ENCODE measurements around the gene BRIP1.

DNA sequence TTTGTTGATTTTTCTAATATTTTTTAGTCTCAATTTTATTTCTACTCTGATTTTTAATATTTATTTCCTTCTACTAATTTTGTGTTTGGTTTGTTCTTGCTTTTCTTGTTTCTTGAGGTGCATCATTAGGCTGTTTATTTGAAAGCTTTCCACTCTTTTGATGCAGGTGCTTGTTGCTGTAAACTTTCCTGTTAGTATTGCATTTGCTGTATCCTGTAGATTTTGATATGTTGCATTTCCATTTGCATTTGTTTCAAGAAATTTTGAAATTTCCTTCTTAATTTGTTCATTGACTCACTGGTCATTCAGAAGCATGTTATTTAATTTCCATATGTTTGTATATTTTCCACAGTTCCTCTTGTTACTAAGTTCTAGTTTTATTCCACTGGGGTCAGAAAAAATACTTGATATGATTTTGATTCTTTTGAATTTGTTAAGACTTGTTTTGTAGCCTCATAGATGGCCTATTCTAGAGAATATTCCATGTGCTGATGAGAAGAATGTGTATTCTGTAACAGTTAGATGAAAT, 229.3 kb downstream of the BRIP1 start:
- TF ChIP-seq, protein P1, sequence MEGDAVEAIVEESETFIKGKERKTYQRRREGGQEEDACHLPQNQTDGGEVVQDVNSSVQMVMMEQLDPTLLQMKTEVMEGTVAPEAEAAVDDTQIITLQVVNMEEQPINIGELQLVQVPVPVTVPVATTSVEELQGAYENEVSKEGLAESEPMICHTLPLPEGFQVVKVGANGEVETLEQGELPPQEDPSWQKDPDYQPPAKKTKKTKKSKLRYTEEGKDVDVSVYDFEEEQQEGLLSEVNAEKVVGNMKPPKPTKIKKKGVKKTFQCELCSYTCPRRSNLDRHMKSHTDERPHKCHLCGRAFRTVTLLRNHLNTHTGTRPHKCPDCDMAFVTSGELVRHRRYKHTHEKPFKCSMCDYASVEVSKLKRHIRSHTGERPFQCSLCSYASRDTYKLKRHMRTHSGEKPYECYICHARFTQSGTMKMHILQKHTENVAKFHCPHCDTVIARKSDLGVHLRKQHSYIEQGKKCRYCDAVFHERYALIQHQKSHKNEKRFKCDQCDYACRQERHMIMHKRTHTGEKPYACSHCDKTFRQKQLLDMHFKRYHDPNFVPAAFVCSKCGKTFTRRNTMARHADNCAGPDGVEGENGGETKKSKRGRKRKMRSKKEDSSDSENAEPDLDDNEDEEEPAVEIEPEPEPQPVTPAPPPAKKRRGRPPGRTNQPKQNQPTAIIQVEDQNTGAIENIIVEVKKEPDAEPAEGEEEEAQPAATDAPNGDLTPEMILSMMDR (IDR thresholded peaks at IDR 0.05) = no peak
- no peak for TF ChIP-seq POLR2A (IDR thresholded peaks at IDR 0.05)

Data from lower leg skin (tissue), 3 donors.